Erythroblast (primary cell): ENCODE measurements around the gene MTNR1A.

Experiments used
- GATA1 ChIP-seq: IDR thresholded peaks from 2 replicates; pipeline ENCODE4 v1.6.1; 2011; ENCODE audit warnings: low read depth, mild to moderate bottlenecking, control low read depth, low read length, moderate library complexity
- POLR2A ChIP-seq: IDR thresholded peaks from 2 replicates; pipeline ENCODE4 v1.6.1; 2011; ENCODE audit warnings: mild to moderate bottlenecking, low read length

GRCh38 chr4:186557486-186557885, 2.1 kb upstream of the MTNR1A start:
- TF ChIP-seq POLR2A (no peak), GATA1 (no peak)
